ENCODE results near the gene SLC22A2. TPM values are rescaled to one million over a fixed set of nuclear protein-coding genes. Genes with fewer than 3 reads are reported as not detected.

Gene SLC22A2
- total RNA-seq, 1 donor from 2014 or later = not detected

DNA sequence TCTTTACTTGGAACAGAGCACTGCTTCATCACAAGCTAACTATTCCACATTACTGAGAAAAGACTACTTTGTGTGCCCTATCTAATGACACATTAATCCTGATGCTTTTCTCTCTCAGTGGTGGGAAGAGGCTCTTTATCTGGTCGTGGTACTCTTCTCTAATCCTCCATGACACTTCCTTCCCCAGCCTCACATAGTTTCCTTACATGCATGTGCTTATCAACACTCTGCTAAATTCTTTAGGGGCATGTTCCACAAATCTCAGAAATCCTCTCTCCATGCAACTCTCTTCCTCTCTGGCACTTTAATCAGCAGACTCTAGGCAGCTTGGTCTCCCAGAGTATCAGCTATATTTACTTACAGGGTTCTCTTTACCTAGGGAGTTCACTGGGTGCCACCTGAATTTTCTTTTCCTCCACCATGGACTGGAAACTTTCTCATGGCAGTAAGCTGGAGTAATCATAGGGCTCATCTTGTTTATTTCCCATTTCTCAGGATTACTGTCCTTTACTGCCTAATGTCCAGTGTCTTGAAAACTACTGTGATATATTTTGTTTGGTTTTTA, 27.0 kb upstream of the SLC22A2 start:
- Histone ChIP-seq H3K9ac (no peak overlapping the region), H4K20me1 (ENCODE audit: low read depth) (no peaks in the 10 kb centered on the region), H3K4me3 (no peak overlapping the region), H3K36me3 (no peaks in the 10 kb centered on the region), H3K4me2 (no peak overlapping the region), H2AFZ (replicated peaks) (no peak overlapping the region), H3K4me1 (no peaks in the 10 kb centered on the region), H3K27ac (no peak overlapping the region), H3K9me3 (ENCODE audit: low read depth) (peaks cover 6% of the 10 kb centered on the region), H3K79me2 (ENCODE audit: low read depth) (no peaks in the 10 kb centered on the region), H3K27me3 (no peaks in the 10 kb centered on the region), H3F3A (ENCODE audit: low read depth) (no peaks in the 10 kb centered on the region)
- DNase-seq (ENCODE audit: low spot score) = no peak
- Mint-ChIP-seq H3K4me1 (no peaks in the 10 kb centered on the region), H3K27ac (no peak overlapping the region), H3K27me3 (ENCODE audit: insufficient read depth, low read depth) (peaks cover 3% of the 10 kb centered on the region), H3K9me3 (no peaks in the 10 kb centered on the region), H3K4me3 (no peak overlapping the region), H3K36me3 (no peaks in the 10 kb centered on the region)
- TF ChIP-seq EZH2 (IDR thresholded peaks at IDR 0.05) = no peak
- no peak for TF ChIP-seq EZH2phosphoT487 (IDR thresholded peaks at IDR 0.05)
- TF ChIP-seq, protein P1, sequence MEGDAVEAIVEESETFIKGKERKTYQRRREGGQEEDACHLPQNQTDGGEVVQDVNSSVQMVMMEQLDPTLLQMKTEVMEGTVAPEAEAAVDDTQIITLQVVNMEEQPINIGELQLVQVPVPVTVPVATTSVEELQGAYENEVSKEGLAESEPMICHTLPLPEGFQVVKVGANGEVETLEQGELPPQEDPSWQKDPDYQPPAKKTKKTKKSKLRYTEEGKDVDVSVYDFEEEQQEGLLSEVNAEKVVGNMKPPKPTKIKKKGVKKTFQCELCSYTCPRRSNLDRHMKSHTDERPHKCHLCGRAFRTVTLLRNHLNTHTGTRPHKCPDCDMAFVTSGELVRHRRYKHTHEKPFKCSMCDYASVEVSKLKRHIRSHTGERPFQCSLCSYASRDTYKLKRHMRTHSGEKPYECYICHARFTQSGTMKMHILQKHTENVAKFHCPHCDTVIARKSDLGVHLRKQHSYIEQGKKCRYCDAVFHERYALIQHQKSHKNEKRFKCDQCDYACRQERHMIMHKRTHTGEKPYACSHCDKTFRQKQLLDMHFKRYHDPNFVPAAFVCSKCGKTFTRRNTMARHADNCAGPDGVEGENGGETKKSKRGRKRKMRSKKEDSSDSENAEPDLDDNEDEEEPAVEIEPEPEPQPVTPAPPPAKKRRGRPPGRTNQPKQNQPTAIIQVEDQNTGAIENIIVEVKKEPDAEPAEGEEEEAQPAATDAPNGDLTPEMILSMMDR (IDR thresholded peaks at IDR 0.05) = no peak

DNA sequence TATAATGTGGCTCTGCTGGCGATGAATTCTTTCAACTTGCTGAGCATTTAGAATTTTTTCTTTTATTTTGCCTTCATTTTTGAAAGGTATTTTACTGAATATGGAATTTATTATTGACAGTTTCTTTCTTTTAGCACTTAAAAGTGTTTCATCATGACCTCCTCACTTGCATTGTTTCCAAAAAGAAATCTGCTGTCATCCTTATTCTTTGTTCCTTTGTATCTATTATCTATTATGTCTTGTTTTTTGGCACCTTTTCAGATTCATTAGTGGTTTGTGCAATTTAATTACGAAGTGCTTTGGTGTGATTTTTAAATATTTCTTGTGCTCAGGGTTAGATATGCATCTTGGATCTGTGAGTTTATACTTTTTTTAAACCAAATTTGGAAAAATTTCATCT, 26.0 kb upstream of the SLC22A2 start:
- Histone ChIP-seq H3K79me2 (ENCODE audit: low read depth) (no peaks in the 10 kb centered on the region), H3K36me3 (no peaks in the 10 kb centered on the region), H3K27ac (no peak overlapping the region), H3K9me3 (ENCODE audit: low read depth) (peaks cover 6% of the 10 kb centered on the region), H2AFZ (replicated peaks) (no peak overlapping the region), H3K27me3 (no peaks in the 10 kb centered on the region), H3K9ac (no peak overlapping the region), H3K4me2 (no peak overlapping the region), H3K4me1 (no peaks in the 10 kb centered on the region), H3F3A (ENCODE audit: low read depth) (no peaks in the 10 kb centered on the region), H4K20me1 (ENCODE audit: low read depth) (no peaks in the 10 kb centered on the region), H3K4me3 (no peak overlapping the region)
- Mint-ChIP-seq H3K27me3 (ENCODE audit: insufficient read depth, low read depth) (peaks cover 3% of the 10 kb centered on the region), H3K4me3 (no peak overlapping the region), H3K4me1 (no peaks in the 10 kb centered on the region), H3K27ac (no peak overlapping the region), H3K9me3 (no peaks in the 10 kb centered on the region), H3K36me3 (no peaks in the 10 kb centered on the region)
- TF ChIP-seq, protein P1 (IDR thresholded peaks at IDR 0.05) = no peak
- TF ChIP-seq EZH2phosphoT487 (IDR thresholded peaks at IDR 0.05) (no peak), EZH2 (IDR thresholded peaks at IDR 0.05) (no peak)
- DNase-seq (ENCODE audit: low spot score) = no peak

DNA sequence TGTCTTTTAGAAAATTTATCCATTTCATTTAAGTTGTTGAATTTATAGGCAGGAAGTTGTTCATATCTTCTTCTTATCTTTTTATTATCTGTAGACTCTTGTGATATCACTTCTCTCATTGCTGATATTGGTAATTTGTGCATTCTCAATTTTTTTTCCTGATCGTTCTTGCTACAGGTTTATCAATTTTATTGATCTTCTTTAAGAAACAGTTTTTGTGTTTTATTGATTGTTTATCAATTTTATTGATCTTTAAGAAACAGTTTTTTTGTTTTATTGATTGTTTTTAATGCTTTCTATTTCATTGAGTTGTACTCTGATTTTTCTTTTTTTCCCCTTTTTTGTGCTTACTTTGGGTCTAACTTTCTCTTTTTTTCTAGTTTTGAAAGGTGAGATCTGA, 23.8 kb upstream of the SLC22A2 start:
- DNase-seq (ENCODE audit: low spot score) = no peak
- H3K27me3 Mint-ChIP-seq (ENCODE audit: insufficient read depth, low read depth) = peaks cover 4% of the 10 kb centered on the region
- no peaks in the 10 kb centered on the region for H3K4me1 Mint-ChIP-seq
- H4K20me1 ChIP-seq (ENCODE audit: low read depth) = no peaks in the 10 kb centered on the region
- no peak overlapping the region for H3K27ac ChIP-seq
- H3K4me3 ChIP-seq = no peak overlapping the region
- no peaks in the 10 kb centered on the region for H3K9me3 Mint-ChIP-seq
- no peaks in the 10 kb centered on the region for H3K79me2 ChIP-seq (ENCODE audit: low read depth)
- no peaks in the 10 kb centered on the region for H3K36me3 Mint-ChIP-seq
- no peak overlapping the region for H3K4me2 ChIP-seq
- no peak overlapping the region for H3K27ac Mint-ChIP-seq
- H3K9ac ChIP-seq = no peak overlapping the region
- H3K4me1 ChIP-seq = no peaks in the 10 kb centered on the region
- peaks cover 6% of the 10 kb centered on the region for H3K9me3 ChIP-seq (ENCODE audit: low read depth)
- no peak overlapping the region for H2AFZ ChIP-seq (replicated peaks)
- H3F3A ChIP-seq (ENCODE audit: low read depth) = no peaks in the 10 kb centered on the region
- no peak overlapping the region for H3K4me3 Mint-ChIP-seq
- H3K36me3 ChIP-seq = no peaks in the 10 kb centered on the region
- no peaks in the 10 kb centered on the region for H3K27me3 ChIP-seq
- TF ChIP-seq EZH2 (IDR thresholded peaks at IDR 0.05) (no peak), EZH2phosphoT487 (IDR thresholded peaks at IDR 0.05) (no peak)
- TF ChIP-seq, protein P1 (IDR thresholded peaks at IDR 0.05) = no peak
